Astrocyte (in vitro differentiated cells and primary cell): ENCODE results near the gene GRK3. TPM values are rescaled to one million over a fixed set of nuclear protein-coding genes. Genes with fewer than 3 reads are reported as not detected.

Experiments
- DNase-seq: peaks from one replicate; pipeline ENCODE4 v3.0.0-alpha.2; 2010; ENCODE audit warnings: low read depth
- FAIRE-seq: peaks from 2 replicates; lab custom pipeline; 2011; peaks lifted over from hg19 to GRCh38; lab: Jason Lieb, UNC
- H2AFZ ChIP-seq: 2 replicates; pipeline ENCODE4 v1.6.0; 2012; ENCODE audit warnings: low read depth, low read length, inconsistent platforms
- H3K27ac ChIP-seq: 2 replicates; pipeline ENCODE4 v1.5.1; 2011; ENCODE audit warnings: low read depth, low read length, inconsistent platforms
- H3K27me3 ChIP-seq: 2 replicates; pipeline ENCODE4 v1.6.0; 2011; ENCODE audit warnings: low read length, inconsistent platforms; ENCODE audit not compliant: insufficient read depth
- H3K36me3 ChIP-seq: 2 replicates; pipeline ENCODE4 v1.5.1; 2011; ENCODE audit warnings: low read length, inconsistent platforms; ENCODE audit not compliant: insufficient read depth
- H3K4me1 ChIP-seq: 2 replicates; pipeline ENCODE4 v1.5.1; 2011; ENCODE audit warnings: low read length, inconsistent platforms; ENCODE audit not compliant: insufficient read depth
- H3K4me2 ChIP-seq: 2 replicates; pipeline ENCODE4 v1.6.0; 2012; ENCODE audit warnings: low read length, inconsistent platforms
- H3K4me3 ChIP-seq: 2 replicates; pipeline ENCODE4 v1.5.1; 2011; ENCODE audit warnings: low read depth, mild to moderate bottlenecking, low read length, inconsistent platforms; ENCODE audit not compliant: insufficient read depth
- H3K79me2 ChIP-seq: 2 replicates; pipeline ENCODE4 v1.6.0; 2012; ENCODE audit warnings: mild to moderate bottlenecking, low read length, inconsistent platforms; ENCODE audit not compliant: insufficient read depth
- H3K9ac ChIP-seq: 2 replicates; pipeline ENCODE4 v1.6.0; 2012; ENCODE audit warnings: mild to moderate bottlenecking, low read length, inconsistent platforms
- H3K9me3 ChIP-seq: 2 replicates; pipeline ENCODE4 v1.5.1; 2012; ENCODE audit warnings: low read depth, mild to moderate bottlenecking, low read length, inconsistent platforms; ENCODE audit not compliant: insufficient read depth
- H4K20me1 ChIP-seq: 2 replicates; pipeline ENCODE4 v1.6.0; 2012; ENCODE audit warnings: low read length, inconsistent platforms; ENCODE audit not compliant: insufficient read depth
- H3K27ac Mint-ChIP-seq: one replicate; pipeline ENCODE4 v1.8.0; 2021; ENCODE audit warnings: mild to moderate bottlenecking, mixed read lengths; ENCODE audit not compliant: unreplicated experiment
- H3K27me3 Mint-ChIP-seq: one replicate; pipeline ENCODE4 v1.8.0; 2021; ENCODE audit warnings: low read depth, mixed read lengths; ENCODE audit not compliant: unreplicated experiment
- H3K36me3 Mint-ChIP-seq: one replicate; pipeline ENCODE4 v1.8.0; 2021; ENCODE audit warnings: low read depth, mixed read lengths; ENCODE audit not compliant: unreplicated experiment
- H3K4me1 Mint-ChIP-seq: one replicate; pipeline ENCODE4 v1.8.0; 2021; ENCODE audit warnings: low read depth, mixed read lengths; ENCODE audit not compliant: unreplicated experiment
- H3K4me3 Mint-ChIP-seq: one replicate; pipeline ENCODE4 v1.8.0; 2021; ENCODE audit warnings: mild to moderate bottlenecking, moderate library complexity, mixed read lengths; ENCODE audit not compliant: unreplicated experiment
- H3K9me3 Mint-ChIP-seq: one replicate; pipeline ENCODE4 v1.8.0; 2021; ENCODE audit warnings: mild to moderate bottlenecking, mixed read lengths; ENCODE audit not compliant: unreplicated experiment
- CTCF ChIP-seq: IDR thresholded peaks from 2 replicates; pipeline ENCODE4 v1.5.1; 2011; ENCODE audit warnings: low read depth, mild to moderate bottlenecking, inconsistent platforms, low read length, moderate library complexity; ENCODE audit not compliant: insufficient read depth
- EZH2 ChIP-seq: IDR thresholded peaks from 2 replicates; pipeline ENCODE4 v1.6.1; 2012; ENCODE audit warnings: mild to moderate bottlenecking, low read length, inconsistent platforms; ENCODE audit not compliant: insufficient read depth
- total RNA-seq: library from RNA; stranded (reverse); gene quantifications from 2 replicates; pipeline ENCODE4 v1.2.1, GENCODE V29; 2021

The GRK3 gene
- total RNA-seq, 1 donor from 2014 or later: 7.2 TPM

- no peaks in the 10 kb centered on the region for H3K36me3 ChIP-seq
- no peak overlapping the region for H3K4me3 ChIP-seq
- FAIRE-seq (peak; percentile 70), DNase-seq (peak; percentile 10)
- no peaks in the 10 kb centered on the region for H3K27me3 ChIP-seq
- no peaks in the 10 kb centered on the region for H3K79me2 ChIP-seq
- H3K4me1 Mint-ChIP-seq: peaks cover 3% of the 10 kb centered on the region
- H3K27me3 Mint-ChIP-seq: no peaks in the 10 kb centered on the region
- H2AFZ ChIP-seq: no peak overlapping the region
- no peak overlapping the region for H3K4me2 ChIP-seq
- no peaks in the 10 kb centered on the region for H3K9me3 ChIP-seq
- H3K27ac ChIP-seq: no peak overlapping the region
- peak; percentile 17 for TF ChIP-seq CTCF
- TF ChIP-seq EZH2: no peak
- H3K9me3 Mint-ChIP-seq: no peaks in the 10 kb centered on the region
- H3K27ac Mint-ChIP-seq: no peak overlapping the region
- no peaks in the 10 kb centered on the region for H3K4me1 ChIP-seq
- H3K36me3 Mint-ChIP-seq: peaks cover 2% of the 10 kb centered on the region
- no peaks in the 10 kb centered on the region for H4K20me1 ChIP-seq
- no peak overlapping the region for H3K9ac ChIP-seq
- H3K4me3 Mint-ChIP-seq: no peak overlapping the region
Measured at GRCh38 chr22:25702040-25702439, 137.6 kb downstream of the GRK3 start.

DNA sequence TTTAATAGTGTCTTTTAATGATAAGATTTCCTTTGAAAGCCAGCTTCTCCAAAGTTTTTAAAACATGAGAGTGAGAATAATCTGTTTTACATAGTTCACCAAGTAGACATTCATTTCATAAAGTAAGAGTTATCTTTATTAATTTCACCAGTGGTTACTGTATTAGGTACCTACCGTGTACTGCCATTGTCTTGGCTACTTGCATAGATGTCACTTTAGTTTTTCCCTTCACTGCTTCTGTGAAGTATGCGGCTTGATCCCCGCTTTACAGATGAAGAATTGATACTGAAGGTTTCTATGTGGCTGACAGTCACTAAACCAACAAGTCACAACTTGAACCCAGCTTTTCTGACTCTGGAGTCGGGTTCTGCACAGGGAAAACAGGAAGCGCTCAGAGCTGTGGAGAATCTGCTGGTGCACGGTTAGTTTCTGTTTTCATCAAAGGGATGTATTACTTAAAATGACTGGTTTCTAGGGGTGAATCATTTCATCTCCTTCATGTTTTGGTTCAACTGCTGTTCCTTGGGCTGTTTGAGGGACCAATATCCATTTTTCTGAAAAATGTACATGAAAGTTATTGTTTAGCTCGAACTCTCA, 138.2 kb downstream of the GRK3 start:
- Mint-ChIP-seq H3K36me3 (peaks cover 3% of the 10 kb centered on the region), H3K4me3 (no peak overlapping the region), H3K9me3 (no peaks in the 10 kb centered on the region), H3K4me1 (peaks cover 3% of the 10 kb centered on the region), H3K27ac (no peak overlapping the region), H3K27me3 (no peaks in the 10 kb centered on the region)
- no peak overlapping the region for H3K4me3 ChIP-seq
- H4K20me1 ChIP-seq: no peaks in the 10 kb centered on the region
- H3K9ac ChIP-seq: no peak overlapping the region
- H3K79me2 ChIP-seq: no peaks in the 10 kb centered on the region
- DNase-seq (no peak), FAIRE-seq (no peak)
- H3K9me3 ChIP-seq: no peaks in the 10 kb centered on the region
- H3K4me1 ChIP-seq: no peaks in the 10 kb centered on the region
- no peaks in the 10 kb centered on the region for H3K36me3 ChIP-seq
- TF ChIP-seq CTCF (no peak), EZH2 (no peak)
- H3K27ac ChIP-seq: no peak overlapping the region
- no peak overlapping the region for H2AFZ ChIP-seq
- no peak overlapping the region for H3K4me2 ChIP-seq
- no peaks in the 10 kb centered on the region for H3K27me3 ChIP-seq

DNA sequence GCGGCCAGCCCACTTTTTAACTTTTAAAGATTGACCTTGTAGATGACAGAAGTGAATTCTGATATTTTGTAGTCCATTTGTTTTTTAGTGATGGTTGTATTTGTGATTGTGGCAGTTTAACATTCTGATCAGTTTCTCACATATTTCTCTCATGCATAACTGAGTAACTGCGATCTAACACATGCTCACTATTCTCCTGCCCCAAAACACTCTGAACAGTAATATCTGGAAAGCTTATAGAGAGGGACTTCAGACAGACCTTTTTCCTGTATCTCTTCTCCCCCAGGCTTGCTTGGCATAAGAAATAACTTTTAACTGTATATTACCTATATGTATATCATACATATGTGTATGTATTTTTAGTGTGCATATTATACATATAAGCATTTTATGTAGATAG, 140.2 kb downstream of the GRK3 start:
- no peaks in the 10 kb centered on the region for H3K36me3 ChIP-seq
- H3K27ac Mint-ChIP-seq: no peak overlapping the region
- TF ChIP-seq EZH2 (no peak), CTCF (no peak)
- no peaks in the 10 kb centered on the region for H3K9me3 Mint-ChIP-seq
- H4K20me1 ChIP-seq: no peaks in the 10 kb centered on the region
- H3K79me2 ChIP-seq: no peaks in the 10 kb centered on the region
- H3K27me3 Mint-ChIP-seq: no peaks in the 10 kb centered on the region
- H3K9ac ChIP-seq: no peak overlapping the region
- no peak overlapping the region for H3K4me2 ChIP-seq
- no peak overlapping the region for H2AFZ ChIP-seq
- peaks cover 8% of the 10 kb centered on the region for H3K4me1 Mint-ChIP-seq
- H3K27ac ChIP-seq: no peak overlapping the region
- FAIRE-seq: no peak
- no peaks in the 10 kb centered on the region for H3K9me3 ChIP-seq
- peaks cover 3% of the 10 kb centered on the region for H3K36me3 Mint-ChIP-seq
- H3K27me3 ChIP-seq: no peaks in the 10 kb centered on the region
- H3K4me3 ChIP-seq: no peak overlapping the region
- no peak for DNase-seq
- no peaks in the 10 kb centered on the region for H3K4me1 ChIP-seq
- no peak overlapping the region for H3K4me3 Mint-ChIP-seq
